ENCODE results near the gene ZDHHC7.

The ZDHHC7 gene

DNA sequence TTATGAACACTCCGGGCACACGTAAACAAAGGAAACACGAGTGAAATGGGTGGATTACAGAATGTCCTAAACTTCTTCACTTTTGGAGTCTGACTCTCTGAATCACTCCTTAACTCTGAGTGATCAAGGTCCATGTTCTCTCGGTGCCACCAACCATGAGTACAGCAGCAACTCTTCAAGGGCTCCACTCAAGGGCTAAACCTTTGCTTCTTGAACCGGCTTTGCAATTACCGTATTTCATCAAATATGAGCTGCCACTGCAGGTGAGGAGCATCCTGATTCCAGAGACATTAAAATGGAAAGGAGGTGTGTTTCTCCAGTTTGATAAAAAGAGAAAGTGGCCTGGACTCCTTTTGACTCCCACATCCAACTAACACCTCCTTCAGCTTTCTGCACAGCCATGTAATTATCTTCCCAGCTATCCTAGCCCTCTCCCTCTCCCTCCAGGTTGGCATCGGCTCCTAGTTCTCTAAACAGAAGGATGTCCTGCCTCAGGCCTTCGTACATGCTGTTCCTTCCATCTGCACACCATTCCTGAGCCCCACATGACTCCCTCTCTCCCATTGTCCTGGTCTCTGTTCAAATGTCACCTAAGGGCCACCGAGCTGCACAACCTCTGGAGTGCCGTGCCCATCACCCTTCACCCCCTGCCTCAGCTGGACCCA, 61.4 kb downstream of the ZDHHC7 start:
- TF ChIP-seq, protein P1, sequence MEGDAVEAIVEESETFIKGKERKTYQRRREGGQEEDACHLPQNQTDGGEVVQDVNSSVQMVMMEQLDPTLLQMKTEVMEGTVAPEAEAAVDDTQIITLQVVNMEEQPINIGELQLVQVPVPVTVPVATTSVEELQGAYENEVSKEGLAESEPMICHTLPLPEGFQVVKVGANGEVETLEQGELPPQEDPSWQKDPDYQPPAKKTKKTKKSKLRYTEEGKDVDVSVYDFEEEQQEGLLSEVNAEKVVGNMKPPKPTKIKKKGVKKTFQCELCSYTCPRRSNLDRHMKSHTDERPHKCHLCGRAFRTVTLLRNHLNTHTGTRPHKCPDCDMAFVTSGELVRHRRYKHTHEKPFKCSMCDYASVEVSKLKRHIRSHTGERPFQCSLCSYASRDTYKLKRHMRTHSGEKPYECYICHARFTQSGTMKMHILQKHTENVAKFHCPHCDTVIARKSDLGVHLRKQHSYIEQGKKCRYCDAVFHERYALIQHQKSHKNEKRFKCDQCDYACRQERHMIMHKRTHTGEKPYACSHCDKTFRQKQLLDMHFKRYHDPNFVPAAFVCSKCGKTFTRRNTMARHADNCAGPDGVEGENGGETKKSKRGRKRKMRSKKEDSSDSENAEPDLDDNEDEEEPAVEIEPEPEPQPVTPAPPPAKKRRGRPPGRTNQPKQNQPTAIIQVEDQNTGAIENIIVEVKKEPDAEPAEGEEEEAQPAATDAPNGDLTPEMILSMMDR (IDR thresholded peaks at IDR 0.05) = no peak

DNA sequence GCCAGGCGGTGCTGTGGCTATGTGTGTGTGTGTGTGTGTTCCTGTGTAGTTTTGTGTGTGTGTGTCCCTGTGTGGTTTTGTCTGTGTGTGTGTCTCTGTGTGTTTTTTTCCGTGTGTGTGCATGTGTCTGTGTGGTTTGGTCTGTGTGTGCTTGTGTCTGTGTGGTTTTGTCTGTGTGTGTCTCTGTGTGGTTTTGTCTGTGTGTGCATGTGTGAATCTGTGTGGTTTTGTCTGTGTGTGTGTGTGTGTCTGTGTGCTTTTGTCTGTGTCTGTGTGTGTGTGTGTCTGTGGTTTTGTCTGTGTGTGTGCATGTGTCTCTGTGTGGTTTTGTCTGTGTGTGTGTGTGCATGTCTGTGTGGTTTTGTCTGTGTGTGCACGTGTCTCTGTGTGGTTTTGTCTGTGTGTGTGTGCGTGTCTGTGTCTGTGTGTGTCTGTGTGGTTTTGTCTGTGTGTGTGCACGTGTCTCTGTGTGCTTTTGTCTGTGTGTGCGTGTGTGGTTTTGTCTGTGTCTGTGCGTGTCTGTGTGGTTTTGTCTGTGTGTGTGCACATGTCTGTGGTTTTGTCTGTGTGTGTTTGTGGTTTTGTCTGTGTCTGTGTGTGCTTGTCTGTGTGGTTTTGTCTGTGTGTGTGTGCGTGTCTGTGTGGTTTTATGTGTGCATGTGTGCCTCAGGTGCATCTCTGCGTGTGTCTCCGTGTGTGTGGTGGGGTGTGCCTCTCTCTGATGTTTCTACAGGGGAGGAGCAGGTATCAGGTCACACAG, 62.3 kb downstream of the ZDHHC7 start:
- TF ChIP-seq, protein P1 (IDR thresholded peaks at IDR 0.05) = no peak

DNA sequence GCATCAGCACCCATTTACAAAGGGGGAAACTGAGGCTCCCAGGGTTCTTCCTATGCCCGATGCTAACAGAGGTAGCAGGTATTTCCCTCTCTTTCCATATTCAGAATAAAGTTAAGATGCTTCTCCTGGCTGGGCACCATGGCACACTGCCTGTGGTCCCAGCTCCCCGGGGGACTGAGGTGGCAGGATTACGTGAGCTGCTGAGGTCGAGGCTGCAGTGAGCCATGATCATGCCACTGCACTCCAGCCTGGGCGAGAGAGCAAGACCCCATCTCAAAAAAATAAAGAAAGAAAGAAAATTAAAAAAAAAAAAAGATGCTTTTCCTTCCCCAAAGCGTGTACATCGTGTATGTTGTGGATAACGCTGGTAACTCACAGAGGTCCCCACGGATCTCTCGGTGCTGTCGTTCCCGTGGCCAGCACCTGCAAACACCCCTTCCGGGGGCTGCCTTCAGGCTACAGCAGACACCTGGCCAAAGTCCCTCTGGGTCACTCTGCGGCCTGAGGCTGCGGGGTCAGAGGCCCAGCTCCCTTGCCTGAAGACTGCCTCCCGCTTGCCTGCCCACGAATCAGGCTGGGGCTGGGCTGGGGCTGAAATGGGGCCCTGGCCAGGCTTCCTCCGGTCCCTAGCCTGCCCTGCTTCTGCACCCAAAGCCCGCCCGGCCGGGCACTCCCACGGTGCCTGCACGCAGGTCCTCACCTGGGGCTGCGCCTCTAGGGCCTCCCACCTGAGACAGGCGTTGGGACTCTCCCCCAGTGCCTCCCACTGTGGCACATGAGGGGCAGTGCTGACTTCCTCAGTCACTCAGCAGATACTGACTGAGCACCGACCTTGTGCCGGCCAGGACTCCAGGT, 63.1 kb downstream of the ZDHHC7 start:
- TF ChIP-seq, protein P1 (IDR thresholded peaks at IDR 0.05) = no peak

- TF ChIP-seq, protein P1 (IDR thresholded peaks at IDR 0.05) = no peak
Measured at GRCh38 chr16:84947022-84947421, 64.3 kb downstream of the ZDHHC7 start.

DNA sequence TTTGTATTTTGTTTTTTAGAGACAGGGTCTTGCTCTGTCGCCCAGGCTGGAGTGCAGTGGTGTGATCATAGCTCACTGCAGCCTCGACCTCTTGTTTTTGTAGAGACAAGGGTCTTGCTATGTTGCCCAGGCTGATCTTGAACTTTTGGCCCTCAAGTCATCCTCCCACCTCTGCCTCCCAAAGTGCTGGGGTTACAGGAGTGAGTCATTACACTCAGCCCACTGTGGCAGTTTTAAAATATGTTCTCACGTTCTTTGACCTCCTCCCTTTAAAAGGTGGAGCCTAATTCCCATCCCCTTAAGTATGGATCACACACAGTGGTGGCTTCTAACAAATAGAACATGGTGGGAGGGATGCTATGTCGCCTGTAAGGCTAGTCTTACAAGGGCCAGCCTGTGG, 67.7 kb downstream of the ZDHHC7 start:
- TF ChIP-seq, protein P1 (IDR thresholded peaks at IDR 0.05) = no peak

DNA sequence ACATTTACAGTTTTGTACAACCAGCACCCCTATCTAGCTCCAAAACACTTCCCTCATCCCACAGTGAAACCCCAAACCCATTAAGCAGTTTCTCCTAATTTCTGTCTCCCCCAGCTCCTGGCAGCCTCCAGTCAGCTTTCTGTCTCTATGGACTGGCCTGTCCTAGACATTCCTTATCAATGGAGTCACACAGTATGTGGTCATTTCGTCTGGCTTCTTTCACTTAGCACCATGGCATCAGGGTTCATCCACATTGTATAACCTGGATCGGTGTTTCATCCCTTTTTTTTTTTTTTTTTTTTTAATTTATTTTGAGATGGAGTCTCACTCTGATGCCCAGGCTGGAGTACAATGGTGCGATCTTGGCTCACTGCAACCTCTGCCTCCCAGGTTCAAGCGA, 68.5 kb downstream of the ZDHHC7 start:
- TF ChIP-seq, protein P1 (IDR thresholded peaks at IDR 0.05) = no peak

DNA sequence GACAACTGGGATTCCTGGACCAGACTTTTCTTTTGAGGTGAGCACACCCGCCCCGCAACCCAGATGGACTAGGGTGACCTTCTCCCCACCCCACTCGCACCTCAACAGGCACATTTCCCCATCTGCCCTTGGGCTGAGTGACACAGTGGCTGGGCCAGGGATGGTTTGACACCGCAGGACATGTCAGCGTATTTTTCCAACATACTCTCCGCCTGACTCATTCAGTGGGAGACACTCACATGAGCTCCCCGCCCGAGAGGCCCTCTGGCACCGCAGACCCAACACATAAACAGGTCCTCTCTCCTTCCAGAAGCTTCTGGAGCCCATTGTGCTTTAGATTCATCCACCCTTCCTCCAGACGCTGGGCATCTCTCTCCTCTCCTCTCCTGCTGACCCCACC, 69.4 kb downstream of the ZDHHC7 start:
- TF ChIP-seq, protein P1 (IDR thresholded peaks at IDR 0.05) = no peak
